M059J (cell line): ENCODE results near the gene KDELR3. TPM values are rescaled to one million over a fixed set of nuclear protein-coding genes. Genes with fewer than 3 reads are reported as not detected.

Source experiments
- DNase-seq: peaks from one replicate; pipeline ENCODE4 v3.0.0-alpha.2; 2012; ENCODE audit warnings: low read depth
- total RNA-seq: library from RNA; depleted of rRNA; stranded (reverse); fragments of >200 nt; shearing (Covaris generic); gene quantifications from 2 replicates; pipeline ENCODE4 v1.2.3, GENCODE V29; 2014

The KDELR3 gene
- total RNA-seq, 1 experiment from 2014 or later: 83.7 TPM

DNA sequence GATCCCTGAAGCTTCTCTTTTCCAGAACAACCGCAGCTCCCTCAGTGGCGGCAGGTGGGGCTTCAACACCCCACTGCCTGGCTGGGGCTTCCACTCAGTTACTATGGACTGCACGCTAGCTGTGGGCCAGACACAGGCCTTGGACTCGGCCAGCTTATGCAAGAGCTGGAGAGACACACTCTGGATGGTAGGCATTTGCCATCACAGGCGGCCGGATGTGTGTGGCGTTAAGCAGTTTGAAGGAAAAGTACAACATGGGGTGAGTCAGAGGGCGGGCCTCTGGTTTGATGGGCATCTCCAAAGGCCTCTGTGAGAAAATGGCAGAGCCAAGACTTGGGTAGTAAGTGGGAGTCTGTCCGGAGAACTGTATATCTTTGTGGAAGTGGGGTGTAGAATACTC is 30.5 kb upstream of the KDELR3 start:
- DNase-seq: peak; percentile 52

DNA sequence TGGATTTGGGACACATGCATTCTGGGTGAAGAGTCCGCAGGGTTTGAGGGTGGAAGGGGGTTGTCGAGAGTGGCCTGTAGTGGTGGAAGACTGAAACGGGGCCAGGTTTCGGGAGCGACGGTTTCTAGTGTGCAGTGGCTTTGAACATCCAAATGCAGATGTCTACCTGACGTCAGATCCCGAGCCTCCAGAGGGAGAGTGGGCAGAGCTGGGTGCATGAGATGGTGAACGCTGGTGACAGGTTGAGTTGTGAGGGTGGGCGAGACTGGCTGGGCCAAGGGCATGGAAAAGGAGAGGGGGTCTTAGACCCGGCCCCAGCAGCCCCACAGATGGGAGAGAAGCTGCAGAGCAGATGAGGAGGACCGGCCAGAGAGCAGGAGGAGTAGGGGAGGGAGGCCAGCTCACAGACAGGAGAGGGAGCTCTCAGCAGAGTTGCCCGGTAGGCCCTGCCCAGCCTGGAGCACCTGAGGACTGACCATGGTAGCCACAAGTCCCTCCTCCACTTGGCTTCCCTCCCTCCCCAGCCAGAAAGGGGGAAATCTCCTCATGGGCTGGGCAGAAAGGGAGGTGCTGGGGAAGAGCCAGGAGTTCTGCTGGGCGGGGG is 27.0 kb upstream of the KDELR3 start:
- DNase-seq: no peak

DNA sequence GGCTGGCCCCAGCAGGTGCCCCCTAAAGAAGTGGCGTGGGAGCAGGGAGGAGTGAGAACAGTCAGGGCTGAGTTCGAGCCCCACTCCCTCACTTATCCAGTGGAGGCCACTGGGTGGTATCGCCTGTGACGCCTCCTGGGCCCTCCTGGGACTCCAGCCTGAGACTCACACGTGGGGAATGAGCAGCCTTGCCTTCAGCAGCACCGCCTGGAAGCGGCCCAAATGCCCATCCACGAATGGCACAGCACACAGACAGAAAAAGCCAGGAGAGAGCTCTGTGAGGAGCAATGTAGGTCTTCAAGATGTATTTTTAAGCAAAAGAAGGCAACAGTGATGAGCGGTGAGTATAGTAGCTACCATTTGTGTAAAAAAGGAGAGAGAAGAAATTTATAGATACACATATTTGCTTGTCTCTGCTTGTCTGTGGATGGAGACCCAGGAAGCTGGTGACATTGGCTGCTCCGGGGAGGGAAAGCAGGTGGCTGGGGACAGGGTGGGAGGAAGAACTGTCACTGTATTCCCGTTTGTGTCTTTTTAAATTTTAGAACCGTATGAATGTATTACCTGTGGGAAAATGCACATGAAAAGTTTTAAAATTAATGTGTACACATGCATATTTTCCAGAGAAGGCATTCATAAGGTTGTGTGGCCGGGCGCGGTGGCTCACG is 26.1 kb upstream of the KDELR3 start:
- no peak for DNase-seq

DNA sequence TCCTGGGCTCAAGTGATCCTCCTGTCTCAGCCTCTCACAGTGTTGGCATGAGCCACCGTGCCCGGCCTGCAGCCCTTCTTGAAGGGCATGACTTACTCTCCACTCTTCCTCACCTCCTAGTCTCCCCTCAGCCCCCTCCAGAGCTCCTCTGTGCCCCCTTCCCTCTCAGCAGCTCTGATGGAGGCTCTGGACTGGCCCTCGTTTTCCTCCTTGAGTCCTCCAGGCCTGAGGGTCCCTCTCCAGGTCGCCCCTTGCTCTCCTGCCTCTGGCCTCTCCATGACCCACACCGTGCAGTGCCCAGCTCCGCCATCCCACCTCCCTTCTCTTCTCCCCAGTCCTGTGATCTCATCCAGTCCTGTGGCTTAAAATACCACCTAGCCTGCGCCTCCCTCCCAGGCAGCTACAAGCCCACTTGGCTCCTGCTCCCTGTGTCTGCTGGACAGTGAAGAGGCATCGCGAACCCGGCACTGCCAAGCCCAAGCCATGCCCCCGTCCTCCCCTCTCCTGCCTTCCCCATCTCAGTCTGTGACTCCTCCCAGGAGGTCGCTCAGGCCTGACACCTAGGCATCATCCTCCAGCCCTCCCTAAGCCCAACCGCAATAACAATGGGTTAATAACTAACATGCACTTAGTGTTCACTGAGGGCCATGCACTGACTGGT is 24.8 kb upstream of the KDELR3 start:
- DNase-seq: no peak

DNA sequence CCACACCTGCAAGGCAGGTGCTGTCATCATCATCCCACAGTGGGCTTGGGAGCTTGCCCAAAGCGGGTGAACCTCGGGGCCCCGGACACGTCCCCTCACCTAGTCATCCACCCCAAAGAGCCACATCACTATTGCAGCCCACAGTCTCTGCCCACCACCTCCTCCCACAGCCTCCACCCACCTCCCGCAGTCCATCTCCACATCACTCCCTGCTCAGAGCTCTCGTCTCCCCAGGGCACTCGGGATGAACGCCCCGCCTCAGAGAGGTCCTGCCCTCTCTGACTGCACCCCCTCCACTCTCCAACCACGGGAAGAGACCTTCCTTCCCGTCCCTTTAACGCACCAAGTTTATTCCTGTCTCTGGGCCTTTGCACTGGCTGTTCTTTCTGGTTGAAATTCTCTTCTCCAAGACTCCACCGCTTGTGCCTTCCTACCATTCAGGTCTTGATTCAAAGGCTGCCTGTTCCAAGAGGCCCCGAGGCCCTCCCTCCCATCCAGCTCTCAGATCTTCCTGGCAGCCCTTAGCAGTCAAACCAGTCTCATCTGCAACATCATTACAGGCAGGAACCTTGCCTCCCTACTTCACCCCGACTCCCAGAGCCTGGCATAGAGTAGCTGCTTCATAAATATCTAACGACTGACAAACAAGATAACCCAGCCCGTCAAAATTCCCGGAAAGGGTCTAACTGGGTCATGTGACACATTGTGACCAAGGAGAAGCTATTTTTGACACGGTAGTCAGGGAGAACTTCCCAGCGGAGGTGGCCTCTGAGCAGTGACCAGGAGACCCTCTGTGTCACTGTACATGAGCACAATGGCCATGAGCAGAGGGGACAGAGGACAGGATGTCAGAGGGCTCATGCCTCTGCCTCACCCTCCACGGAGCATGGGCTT is 24.0 kb upstream of the KDELR3 start:
- DNase-seq: no peak

DNA sequence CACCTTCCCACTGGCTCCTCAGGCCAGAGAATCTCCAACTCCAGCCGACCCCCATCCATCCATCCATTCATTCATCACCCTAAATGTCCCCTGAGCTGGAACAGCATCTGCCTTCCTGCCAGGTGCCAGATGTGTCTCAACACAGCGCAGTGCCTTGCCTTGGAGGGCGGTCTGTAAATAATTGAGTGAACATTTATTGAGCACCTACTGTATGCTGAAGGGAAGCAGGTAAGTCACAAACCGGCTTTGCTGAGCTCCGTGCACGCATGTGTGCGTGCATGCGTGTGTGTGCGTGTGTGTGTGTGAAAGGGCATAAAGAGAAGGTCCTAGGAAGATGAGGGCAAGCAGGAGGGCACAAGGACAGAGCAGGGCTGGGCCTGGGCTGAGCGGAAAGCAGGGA is 23.1 kb upstream of the KDELR3 start:
- DNase-seq: no peak

DNA sequence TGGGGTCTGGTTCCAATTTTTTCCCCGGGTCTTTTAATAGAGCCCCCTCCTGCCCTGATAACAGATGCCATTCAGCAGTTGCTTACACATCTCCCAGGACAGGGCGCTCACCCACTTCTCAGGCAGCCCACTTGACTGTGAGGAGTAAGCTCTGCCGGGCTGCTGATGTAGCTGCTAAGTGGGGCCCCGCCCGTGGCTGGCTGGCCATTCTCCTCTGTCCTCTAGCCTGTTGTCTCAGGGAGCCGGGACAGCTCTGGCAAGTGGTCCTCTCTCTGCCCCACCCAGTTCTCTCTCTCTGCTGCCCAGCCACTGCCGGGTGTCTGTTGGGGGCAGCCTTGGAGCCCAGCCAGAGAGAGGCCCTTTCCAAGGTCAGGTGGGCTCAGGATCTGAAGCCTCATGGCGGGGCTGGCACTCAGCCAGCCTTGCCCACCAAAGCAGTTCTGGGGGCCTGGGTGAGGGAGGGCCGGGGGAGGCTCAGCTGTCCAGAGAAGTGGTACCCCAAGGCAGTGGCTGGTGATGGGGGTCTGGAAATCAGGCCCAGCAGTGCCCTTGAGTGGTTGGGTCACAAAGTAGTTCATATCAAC is 21.8 kb upstream of the KDELR3 start:
- DNase-seq: no peak

DNA sequence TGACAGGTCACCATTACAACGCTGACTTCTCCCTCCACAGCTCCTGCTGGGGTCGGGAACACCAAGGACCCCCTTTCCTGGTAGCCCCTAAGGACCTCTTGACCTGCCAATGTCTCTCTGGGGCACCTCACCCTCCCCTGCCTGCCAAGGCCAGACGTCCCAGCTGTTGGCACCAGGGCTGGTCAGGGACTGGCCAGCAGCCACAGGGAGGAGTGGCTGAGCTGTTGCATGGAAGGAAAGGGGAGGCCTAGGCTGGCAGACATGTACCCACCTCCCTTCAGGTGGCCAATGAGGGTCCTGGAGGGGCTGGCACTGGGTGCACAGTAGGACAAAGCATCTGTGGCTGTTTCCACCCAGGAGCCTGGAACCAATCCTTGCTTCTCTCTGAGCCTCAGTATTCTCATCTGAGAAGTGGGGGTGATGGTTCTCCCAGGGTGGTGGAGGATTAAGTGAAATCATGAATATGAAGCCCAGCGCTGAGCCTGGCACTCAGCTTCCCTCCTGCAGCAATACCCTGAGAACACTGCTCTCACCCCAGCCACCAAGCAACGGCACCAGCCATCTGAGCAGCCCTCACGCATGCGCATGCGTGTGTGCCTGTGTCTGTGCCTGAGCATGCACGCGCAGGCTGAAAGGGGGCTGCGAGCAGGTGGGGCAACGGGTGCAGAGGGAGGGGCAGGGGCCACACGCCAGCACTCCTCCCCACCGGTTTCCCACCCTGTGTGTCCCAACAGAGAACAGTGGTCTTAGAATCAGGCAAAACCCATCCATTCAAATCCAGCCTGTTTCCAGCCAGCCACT is 18.8 kb upstream of the KDELR3 start:
- no peak for DNase-seq

DNA sequence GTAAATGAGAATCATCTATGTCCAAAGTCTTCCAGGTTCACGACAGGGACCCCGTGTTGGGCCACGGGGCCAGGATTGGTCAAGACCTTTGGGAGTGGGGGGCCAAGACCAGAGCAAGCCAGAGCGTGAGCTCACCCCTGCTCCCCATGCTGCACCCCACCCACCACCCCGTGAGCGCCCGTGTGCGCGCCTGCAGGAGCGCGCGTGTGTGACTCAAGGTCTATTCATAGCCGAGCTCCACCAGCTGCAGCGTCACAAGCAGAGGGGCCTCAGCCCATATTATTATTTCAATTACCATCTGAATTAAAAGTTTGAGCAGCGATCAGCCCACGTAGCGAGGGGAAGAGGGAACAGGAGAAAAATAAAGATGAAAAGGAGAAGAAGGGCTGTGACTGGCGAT is 18.1 kb upstream of the KDELR3 start:
- DNase-seq: no peak

DNA sequence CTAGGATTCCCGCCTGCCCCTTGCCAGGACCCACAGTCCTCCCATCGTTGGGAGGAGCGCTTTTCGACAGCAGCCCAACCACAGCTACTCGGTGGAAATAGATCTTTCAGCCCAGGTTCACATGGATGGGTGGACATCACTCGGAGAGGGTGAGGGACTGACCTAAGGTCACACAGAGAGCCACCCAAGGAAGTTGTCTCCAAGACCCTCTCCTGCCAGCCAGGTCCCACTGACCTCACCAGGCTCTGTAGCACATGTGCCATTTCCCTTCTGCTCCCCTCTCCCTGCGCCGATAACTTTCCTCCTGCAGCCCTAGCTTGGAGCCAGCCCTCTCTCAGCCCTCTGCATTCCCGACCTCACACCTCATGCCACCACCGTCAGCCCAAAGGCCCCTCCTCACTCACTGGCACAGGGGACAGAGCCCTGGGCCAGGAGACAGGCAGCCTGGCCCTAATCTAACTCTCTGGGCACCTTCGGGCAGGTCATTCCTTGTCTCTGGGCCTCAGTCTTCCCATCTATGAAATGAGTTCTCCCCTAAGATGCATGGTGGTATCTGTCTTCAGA is 17.6 kb upstream of the KDELR3 start:
- no peak for DNase-seq

DNA sequence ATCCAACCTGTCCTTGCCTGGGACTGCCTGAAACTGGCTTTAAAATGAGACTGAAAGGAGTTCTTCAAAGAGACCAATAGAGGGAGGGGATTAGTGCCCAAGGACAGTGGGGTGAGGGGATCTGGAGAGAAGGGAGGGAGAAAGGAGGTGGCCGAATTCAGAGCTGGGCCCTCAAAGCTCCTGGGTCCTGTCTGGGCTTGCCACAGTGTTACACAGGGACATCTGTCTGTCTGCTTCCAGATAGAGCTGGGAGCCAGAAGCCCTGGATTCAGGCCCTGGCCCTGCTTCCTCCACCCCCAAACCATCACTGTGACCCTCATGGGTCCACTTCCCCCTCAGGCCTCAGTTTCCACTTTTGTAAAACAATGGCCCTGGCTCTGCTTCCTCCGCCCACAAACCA is 16.5 kb upstream of the KDELR3 start:
- DNase-seq: no peak

DNA sequence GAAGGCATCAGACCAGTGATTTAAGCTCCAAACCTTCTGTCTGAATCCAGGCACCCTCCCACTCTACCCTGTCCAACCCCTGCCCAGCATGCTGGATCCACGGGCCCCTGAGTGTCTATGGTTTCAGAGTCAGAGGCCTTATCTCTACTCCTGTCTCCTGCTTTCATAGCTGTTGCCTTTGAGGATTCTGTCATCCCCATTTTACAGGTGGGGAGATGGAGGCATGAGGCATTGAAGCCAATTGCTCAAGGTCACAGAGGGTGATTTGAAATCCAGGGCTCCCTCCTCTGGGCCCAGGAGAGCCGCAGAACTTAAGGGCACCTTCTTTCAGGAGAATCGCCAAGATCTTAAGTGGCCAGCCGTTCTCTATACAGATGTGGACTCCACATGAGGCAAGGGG is 16.0 kb upstream of the KDELR3 start:
- DNase-seq: no peak

DNA sequence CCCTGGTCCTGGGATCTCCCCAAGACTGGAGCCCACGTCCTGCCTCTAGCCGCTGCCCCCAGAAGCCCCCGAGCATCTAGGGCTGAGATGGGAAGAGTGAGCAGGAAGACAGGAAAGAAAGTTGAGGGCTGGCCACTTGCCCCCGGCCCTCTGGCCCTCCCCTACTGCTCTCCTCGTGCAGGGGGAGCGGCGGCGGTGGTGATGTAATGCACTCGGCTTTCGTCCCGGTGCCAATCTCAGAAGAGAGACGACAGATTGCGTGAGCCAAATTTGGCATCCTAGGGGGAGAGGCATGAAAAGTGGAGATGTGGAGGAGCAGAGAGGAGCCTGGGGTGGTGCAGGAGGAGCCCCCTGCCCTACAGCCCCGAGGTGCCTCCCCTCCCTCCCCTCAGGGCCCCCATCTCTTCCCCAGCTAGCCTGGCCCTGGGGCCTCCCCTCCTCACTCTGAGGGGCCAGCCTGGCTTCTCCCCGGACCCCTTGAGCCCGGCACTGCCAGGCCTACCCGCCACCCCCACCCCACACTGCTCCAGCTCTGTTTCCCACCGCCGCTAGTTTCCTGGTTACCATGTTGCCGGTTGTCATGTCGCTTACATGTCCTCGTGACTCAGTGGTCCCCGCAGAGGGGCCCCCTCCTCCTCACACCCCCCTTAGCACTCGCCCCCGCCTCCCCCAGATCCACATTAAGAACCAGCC is 15.4 kb upstream of the KDELR3 start:
- DNase-seq: peak; percentile 42

DNA sequence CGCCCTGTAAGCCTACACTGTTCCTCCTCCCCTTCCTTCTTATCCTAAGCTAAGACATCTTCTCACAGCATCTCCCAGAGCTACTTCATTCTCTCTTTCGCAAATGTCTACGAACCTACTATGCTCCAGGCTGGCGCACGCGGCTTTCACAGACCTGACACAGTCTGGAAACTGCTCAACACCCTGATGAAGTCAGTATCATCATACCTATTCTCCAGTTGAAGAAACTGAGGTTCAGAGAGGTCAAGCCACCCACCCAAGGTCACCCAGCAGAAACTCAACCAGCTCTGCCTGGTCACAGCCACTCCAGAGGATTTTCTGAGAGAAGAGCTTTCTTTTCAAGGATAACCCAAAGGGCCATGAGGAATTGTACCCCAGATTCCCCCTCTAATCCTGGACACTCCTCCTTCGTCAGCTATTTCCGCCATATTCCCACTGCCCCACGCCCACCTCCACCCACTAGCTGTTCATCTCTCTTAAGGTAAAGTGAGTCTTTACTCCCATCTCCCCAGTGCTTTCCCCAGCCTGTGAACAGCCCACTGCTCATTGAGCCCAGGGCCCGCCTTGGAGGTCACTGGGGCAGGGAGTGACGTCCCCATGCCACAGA is 14.7 kb upstream of the KDELR3 start:
- no peak for DNase-seq

DNA sequence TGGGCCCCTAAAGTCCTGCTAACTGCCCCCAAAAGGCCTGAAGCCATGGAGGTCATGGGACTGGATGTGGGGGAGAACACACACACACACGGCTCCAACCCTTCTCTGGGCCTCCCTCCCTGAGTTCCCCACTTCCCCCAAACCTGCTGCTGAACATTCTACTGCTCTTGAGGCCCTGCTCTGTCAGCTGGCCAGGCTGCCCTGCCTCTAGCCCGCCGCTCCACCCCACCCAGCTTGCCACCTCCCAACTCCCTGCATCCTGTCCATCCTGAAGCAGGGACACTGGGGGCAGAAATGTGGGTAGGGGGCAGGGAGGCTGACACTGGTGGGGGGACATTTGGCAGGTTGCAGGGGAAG is 13.9 kb upstream of the KDELR3 start:
- no peak for DNase-seq

DNA sequence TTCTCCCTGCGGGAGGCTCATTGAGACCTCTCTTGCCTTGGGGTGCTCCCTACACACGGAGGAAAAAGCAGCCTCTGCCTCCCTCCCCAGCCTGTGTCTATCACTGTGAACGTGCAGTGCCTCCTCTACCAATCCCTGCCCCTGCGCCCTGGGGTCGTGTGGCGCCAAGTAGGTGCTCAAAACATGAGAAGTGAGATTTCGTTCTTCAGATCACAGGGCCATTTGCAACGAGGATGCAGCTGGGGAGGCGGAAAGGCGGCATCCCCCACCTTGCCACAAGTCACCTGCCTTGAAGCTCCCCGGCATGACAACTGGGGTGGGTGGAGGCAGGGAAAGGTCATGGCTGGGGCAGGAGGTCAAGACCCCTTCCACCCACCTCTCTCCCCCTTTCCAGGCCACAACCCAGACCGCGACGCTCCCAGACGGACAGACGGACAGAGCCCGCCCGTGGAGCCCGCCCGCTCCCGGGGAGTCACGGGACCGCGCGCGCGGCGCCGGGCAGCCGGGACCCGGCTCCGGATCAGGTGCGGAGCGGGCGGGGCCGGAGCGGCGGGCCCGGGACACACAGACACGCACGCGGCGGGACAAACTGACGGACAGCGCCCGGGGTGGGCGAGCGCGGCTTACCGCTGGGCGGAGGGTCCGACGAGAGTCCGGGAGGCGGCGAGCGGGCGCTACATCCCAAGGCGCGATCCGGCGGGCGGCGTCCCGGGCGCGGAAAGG is 13.4 kb upstream of the KDELR3 start:
- DNase-seq: no peak

DNA sequence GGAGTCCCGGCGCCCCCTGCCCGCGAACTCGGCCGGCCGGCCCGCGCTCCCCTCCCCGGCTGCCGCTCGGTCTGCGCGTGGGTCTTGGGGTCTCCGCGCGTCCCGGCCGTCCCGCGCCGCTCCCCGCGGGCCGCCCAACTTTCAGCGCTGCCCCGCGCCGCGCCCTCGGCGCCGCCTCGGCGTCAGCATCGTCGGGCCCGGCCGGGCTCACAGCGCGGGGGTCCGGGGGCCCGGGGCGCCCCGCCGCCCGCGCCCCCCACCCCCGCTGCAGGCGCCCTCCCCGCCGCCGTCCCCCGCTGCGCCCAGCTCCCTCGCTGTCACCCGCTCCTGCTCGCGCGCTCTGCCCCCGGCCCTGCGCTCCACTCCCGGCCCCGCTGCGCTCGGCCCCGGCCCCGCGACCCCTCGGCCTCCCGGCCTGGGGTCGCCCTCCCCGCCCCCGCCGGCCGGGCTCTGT is 12.8 kb upstream of the KDELR3 start, which contains the start of gene KCNJ4:
Gene KCNJ4 (minus strand): TSS at position 124 of the 454 bp plus-strand sequence. CDS start 27,067 bp downstream, outside the sequence.
- no peak for DNase-seq

DNA sequence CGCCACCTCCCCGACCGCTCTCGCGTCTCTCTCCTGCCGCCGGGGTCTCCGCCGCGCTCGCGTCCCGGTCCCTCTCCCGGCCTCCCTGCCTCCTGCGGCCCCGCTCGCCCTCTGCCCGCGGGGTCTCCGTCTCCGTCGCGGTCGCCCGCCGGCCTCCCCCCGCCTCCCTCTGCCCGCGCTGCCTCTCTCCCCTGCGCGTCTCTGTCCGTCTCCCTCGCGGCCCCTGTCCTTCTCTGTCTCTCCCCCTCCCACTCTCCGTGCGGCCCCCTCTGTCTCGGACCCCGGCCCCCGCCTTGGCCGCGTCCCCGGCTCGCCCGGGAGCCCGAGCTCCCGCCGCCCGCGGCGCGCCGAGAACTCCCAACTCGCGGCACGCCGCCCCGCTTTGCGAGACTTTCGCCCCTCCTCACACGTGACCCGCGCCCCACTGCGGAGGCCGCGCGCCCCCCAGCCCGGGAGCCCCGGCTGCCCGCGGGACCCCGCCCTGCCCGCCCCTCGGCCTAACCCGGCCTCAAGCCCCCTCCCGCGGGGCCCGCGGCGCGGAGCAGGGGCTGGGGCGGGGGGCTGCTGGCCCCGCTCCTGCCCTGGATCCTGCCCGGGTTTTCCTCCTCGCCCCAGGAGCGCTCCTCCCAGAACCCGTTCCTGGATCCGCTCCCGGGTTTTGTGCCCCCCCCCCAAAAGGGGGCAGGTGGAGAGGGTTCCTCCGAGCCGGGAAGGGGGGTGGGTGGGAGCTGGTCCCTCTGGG is 12.2 kb upstream of the KDELR3 start:
- DNase-seq: no peak
